Cerebellar nuclear complex (tissue), 1 donor: Measurements from ENCODE around the gene ROBO2.

Experiments used
- DNase-seq, 2 experiments: peaks; one replicate each; lab custom pipeline; 2025; lab: John Stamatoyannopoulos, UW

Gene ROBO2

DNA sequence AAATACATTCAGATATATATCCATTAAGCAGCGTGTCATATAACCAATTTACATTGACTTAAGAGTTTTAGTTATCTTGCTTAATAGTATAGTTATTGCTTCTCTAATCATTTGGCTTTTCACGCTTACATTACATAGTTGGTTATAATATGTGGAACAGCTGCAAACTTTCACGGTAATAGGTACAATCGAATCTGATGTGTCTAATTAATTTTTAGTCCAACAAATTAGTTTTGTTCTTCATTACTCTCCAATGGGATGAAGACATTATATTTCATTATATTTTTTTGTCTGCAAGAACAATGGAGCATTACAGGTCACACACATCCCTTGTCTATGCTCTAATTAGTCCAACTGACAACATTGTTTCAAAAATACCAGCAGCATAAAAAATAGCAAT lies 546.3 kb downstream of the ROBO2 start:
- no peak for DNase-seq

DNA sequence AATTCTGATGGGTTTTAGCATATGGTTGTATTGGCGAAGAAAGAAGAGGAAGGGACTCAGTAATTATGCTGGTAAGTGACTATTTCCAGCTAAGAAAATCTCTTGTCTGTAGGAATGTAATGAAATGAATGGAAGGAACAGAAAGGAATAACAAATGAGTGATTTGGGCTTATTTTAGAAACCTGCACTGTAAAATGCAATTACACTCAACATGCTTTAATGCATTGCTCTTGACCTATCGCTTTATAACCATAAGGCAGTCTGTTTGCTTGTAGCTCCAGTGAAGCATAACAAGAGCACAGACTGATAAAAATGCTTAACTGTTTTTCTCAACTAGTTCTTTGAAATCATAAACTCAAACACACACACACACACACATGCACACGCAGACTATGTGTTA lies 549.0 kb downstream of the ROBO2 start:
- no peak for DNase-seq

DNA sequence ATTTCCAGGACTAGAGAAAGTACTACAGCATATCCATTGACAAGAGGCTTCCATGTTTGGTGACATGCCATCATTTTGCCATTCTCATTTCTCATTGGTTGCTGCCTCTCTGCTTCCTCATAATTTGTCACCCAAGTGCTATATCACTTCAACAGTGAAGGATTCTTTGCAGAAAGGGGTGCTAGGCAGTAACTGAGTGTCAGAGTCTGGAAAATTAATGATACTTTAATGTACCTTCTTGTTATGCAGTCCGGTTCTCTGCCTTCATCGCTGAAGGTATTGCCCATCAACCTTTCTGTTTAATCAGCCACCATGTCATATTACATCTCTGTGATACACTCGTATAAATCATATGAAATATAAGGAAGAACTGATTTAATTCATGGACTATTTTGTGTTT lies 550.3 kb downstream of the ROBO2 start:
- no peak for DNase-seq

DNA sequence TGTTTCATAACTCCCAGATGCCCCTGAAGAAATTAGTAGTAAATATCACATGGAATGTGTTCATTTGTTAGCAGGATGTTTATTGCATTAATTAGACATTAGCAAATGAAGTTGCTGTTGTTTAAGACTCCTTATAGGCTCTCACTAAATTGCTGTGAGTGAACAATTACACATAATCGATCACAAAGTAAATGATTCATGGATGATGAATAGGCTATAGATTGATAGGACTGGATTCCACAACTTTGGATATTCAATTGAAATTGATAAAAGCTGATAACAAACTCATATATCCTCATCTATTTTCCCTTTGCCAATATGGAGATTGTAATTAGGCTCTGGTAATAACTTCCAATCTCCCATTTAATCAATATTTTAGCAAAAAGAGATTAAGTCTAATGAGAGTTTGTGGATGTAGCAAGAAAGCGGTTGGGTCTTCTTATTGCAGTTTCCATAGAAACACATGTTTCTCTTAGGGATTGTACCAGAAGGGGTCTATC lies 555.5 kb downstream of the ROBO2 start:
- no peak for DNase-seq

DNA sequence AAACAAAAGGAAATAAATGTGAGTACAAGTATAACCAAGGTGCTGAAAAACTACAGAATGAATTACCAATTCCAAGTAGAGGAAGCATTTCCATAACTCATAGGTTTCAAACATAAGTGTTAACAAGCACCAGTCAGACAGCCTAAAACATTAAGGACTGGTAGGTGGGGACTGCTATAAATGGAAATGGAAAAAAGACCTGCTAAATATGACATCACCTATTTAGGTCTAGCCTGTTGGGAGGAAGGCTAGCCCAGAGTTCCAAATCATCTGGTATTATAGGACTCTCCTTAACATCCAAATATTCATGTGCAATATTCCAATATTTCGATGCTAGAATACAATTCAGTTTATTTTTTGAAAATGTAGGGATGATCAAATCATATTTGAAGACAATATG lies 560.0 kb downstream of the ROBO2 start:
- DNase-seq, result no peak

DNA sequence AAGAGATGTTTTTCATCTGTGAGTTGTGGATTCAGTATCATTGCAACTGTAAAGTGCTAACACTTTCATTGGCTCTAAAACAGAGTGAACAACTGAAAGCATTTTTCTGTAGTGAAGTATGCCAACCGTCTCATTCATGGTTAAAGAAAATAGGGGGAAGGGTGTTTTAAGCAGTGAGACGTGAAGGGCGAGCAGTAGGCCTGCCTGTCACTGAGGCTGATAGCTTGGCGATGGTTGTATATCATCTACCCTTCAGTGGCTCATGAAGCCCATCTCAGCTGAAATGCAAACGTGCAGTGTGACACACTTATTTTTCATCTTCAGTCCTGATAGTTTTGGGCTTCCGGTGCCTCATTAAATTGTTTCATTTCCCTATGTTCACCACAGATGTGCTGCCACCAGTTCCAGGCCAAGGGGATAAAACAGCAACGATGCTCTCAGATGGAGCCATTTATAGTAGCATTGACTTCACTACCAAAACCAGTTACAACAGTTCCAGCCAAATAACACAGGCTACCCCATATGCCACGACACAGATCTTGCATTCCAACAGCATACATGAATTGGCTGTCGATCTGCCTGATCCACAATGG lies 562.0 kb downstream of the ROBO2 start:
- DNase-seq, result no peak

DNA sequence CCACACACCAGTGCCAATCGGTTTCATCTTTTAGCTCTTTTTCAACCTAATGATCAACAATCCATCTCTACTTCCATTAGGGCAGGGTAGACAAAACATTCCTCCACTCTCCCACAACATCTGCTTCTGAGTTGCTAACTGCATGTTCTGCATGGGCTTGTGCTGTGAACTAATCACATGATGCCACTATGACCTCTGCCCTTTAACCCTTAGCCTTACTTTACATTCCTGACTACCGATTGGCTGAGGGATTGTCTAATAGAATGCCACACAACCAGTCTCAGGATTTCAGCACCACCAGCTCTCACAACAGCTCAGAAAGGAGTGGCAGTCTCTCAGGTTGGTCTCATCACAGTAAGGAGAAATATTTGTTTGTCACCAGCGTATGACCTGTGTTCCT lies 562.8 kb downstream of the ROBO2 start:
- no peak for DNase-seq

DNA sequence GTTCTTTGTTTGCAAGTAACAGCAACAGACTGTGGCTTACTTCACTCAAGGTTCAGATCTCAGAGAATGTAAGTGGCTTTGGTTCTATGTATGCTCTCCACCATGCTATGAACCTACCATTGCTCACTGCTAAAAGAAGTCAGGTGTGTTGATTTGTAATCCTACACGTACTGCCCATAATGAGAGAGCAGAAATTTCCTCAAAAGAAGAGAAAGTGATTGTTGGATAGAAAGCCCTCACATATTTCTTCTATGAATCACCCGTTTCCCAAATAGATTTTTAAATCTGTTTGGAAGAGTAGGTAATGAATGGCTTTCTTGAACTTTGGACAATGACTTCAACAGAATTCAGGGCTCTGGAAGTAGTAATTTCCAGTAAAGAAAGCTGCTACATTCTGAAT lies 565.4 kb downstream of the ROBO2 start:
- DNase-seq, result no peak

DNA sequence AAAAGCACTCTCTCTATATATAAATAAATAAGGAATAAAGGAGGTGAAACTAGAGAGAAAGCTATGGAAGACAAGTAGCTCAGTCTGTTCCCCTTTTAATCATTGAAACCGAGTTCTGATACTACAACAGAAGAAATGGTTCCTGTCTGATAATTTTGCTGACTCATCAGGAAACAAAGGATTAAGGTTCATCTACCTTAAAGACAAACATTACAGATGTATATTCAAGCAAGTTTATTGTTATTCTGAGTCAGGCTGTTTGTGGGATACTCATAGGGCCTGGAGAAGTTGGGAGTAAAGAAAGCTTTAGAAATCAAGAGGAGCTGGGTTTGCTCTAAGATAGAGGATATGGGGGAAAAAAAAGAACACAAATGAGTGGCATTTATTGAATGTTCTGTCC lies 566.0 kb downstream of the ROBO2 start:
- DNase-seq, result no peak

DNA sequence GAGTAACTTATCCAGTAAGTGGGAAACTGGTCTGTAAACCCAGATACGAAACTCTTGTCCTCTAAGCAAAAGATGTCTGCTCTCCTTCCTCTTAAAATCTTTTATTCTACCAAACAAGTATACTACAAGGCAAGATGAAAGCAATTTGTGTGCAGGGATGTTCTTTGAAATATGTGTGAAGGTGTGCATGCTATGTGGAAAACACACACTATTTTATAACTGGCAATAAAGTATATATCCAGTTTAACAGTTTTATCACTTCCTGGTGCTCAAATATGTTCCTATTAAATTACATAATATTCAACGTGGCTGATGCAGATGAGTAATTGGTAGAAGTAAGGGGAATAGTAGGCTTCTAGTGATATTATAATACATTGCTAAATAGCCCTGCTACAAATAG lies 566.5 kb downstream of the ROBO2 start:
- DNase-seq, result no peak

DNA sequence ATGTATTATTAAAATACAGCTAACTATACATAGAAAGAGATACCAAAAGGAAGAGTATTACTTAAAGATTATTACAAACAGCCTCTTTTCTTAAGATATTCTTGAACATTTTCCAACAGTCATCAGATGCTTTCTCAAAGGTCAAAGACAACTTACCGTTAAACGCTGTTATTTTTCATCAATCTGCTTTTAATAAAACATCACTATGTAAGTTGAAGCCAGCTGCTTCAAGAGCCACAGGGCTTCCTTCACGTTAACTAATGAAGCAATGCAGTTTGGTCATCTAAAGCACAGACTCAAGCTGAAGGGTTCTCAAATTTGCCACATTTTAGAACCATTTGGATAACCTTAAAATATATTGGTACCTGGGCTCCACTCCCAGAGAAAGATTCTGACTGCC lies 578.8 kb downstream of the ROBO2 start:
- no peak for DNase-seq

DNA sequence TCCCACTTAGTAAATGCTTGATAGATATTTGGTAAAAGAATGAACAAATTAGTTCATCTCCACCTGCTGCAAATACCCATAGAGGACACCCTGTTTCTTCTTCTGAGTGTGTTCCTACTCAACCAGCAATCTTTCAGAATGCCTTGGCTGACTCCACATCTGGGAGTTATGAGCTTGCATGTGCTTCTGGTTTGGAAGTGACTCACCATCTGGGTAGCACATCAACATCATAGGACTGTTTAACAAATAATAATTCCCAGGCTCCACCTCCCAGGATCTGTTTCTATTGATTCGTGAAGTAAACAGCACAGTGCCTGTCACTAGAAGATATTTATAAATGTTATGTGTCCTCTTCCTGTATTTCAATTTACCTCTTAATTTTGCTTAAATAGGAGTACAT lies 580.1 kb downstream of the ROBO2 start:
- DNase-seq, result no peak

DNA sequence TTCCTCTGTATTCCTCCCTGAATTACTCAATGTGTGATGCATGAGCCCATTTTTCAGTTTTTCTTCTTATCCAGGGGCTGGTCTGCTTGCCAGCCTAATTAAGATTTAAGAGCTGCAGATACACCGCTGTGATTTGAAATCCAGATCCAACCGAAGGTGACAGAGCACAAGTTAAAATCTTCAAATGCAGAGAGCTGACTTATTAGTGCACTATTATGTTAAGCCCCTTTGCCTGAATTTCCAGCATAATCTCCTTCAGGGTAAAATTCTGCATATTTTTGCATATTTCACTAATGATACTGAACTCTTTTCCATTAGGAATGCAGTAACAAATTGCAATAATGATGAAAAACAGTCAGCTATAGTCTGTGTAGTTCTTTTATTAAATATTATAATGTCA lies 583.6 kb downstream of the ROBO2 start:
- DNase-seq, result no peak

DNA sequence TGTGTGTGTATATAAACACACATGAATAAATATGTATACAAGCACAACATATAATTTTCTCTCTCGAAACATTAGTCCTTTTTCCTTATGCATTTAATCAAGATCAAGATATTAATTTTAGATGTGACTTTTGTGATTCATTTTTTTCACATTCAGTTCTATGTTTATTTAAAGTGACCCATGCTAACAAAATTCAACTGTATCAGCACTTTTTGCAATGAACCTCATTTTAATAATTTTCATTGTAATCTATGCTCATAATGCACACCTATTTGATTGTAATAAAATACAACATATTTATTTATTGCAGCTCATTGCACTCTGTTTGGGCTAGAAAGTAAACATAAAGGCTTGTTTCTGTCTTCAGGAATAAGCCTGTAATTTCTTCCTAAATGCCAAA lies 586.3 kb downstream of the ROBO2 start:
- no peak for DNase-seq

DNA sequence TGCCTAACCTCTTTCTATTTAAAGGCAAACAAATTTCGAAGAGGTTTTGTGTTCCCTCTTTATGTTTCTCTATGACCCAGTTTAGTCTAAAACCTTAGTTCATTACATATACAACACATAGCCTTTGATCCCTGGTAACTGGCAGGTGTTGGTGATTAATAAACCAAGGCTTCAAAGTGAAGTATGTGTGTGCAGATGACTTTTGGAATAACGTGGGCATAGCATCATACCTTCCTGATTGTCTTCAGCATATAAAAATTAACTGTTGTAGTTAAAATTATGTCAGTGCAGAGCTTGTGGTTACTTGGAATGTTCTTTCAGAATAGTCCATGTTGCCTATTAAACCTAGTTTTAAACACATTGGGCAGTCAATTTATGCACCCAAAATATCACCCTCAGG lies 608.3 kb downstream of the ROBO2 start:
- DNase-seq, result no peak

DNA sequence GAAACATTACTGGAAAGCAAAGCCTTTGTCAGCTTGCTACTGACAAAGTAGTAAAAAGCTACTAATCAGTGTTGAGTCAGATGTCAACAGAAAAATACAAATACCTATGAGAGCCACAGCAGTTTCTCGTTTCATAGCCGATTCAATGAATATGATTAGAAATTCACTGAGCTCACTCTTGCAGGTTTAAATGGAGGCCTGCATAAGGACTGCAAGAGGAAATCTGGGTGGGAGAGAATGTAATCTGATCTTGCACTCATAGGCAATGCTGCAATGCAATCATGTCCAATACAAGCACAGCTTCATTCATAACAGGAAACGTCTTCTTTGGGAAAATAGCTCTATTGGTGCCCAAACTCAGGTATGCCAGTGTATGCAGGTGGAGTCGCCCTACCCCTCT lies 608.8 kb downstream of the ROBO2 start:
- DNase-seq, result no peak

DNA sequence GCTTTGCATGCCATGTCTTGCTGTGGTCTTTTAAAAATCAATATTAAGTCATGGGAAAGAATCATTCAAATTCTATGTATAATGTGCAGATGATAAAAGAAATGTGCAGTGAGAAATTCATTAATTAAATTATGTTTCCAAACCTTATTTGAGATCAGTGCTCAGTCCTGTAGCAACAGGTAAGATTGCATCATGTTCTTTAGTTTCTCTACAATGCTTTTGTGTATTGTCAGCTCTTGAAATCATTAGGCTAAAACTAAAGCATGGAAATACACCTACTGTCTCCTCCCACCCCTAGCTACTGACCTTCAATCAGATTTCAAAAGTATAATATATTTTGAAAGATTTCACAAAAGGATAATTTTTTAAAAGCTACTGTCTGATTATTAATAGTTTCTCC lies 612.7 kb downstream of the ROBO2 start:
- DNase-seq, result no peak

DNA sequence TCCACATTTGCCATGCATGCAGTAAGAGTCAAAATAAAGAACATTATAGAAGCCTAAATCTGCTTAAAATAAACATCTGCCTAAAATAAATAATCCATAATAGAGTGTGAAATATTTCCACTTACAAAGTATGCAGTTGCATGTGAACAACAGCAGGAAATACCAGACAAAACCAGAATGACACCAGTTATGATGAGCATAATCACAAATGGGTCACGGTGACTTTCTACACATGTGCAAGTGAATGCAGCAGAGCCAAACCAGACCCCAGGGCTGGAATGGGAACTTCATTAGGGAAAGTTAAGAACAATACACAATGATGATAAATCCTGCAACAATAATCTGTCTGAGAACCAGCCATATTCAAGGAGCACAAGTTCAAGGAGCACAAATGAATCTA lies 615.5 kb downstream of the ROBO2 start:
- no peak for DNase-seq

DNA sequence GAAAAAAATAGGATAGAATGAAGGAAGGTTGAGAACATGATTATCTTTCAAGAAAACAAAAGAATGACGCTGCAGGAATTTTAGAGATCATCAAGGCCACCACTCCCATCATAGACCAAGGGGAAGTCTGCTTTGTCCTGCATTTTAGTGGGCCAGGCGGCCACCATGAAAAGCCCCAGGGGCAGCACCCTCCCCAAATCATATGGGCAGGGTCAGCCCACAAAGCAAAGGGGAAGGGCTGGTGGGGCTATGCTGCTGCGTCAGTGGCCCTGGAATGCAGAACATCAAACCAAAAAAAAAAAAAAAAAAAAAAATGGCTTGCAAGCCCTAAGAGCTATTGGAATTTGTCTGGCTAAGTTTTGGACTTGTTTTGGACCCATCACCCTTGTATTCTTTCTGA lies 620.8 kb downstream of the ROBO2 start:
- no peak for DNase-seq

DNA sequence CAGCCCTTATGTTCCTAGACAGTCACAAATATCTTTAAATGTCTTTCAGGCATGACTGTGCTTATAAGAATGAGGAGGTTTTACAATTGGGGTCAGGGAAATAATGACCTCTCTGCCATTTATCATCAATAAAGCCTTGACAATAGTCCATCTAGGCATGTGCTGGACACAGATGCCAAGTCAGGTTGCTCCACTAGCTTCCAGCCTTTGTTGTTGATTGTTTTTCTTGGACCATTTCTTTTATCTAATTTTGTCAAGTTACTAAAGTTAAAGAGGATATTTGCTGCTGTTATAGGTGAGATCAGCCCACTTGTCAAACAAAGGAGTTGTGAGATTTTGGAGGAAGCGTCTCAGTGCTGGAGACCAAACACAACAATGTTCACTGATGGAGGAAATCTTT lies 628.0 kb downstream of the ROBO2 start:
- DNase-seq, result no peak

DNA sequence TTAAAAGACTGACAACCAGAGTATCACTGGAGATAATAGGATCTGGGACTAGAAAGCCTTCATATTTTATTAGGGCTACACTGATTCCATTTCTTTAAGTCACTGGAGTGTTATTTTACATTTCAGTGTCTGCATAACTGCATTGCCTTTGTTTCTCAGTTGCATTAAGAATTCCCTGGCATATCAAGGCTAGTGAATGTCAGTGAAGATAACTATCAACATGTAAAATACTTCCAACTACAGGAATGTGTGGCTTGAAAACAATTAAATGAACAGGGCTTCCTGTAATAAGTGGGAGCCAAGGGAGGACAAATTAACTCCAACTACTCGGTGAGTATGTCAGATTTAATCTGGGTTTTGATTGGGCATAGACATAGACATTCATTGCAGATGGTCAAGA lies 628.5 kb downstream of the ROBO2 start:
- DNase-seq, result no peak

DNA sequence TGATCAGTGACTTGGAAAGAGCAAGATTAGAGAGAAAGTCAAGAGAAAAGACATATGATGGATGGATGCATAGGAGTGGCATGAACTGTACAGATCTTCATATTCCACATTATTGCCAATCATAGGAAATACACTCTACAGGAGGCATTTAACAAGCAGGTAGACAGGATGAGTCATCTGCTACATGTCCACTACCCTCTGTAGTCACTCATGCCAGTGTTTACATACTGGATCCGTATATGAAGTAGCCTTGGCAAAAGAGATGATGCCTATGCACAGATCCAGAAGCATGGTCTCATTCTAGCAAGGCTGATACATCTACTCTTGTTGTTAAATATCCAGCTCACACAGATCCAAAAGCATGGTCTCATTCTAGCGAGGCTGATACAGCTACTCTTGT lies 632.1 kb downstream of the ROBO2 start:
- DNase-seq, result no peak

DNA sequence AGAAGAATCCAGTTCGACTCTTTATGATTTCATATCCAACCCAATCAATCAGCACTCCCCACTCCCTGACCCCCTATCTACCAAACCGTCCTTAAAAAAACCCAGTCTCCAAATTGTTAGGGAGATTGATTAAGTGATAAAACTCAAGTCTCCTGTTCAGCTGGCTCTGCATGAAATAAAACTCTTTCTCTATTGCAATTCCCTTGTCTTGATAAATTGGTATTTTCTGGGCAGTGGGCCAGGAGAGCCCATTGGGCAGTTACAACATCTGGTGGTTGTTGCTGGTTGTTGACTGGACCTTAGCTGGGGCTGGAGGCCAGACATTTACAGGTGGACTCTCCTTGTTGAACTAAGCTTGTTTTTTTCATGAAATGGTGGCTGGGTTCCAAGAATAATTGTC lies 642.3 kb downstream of the ROBO2 start:
- DNase-seq, result no peak

DNA sequence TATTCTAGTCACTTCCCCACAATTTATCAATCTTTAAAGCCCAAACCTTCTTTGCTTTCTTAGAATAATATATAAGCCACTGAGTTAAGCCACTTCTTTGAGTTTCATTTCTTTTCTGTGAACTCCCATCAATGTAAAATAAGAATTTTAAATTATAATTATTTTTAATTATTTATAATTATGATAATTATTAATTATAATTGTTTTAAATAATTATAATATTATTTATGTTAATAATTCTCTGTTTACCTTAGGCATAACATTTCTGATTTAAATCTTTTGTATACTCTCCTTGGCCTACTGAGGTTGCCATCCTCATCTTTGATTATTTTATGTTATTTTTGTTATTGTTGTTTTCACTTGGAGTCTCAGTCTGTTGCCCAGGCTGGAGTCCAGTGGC lies 644.2 kb downstream of the ROBO2 start:
- no peak for DNase-seq

DNA sequence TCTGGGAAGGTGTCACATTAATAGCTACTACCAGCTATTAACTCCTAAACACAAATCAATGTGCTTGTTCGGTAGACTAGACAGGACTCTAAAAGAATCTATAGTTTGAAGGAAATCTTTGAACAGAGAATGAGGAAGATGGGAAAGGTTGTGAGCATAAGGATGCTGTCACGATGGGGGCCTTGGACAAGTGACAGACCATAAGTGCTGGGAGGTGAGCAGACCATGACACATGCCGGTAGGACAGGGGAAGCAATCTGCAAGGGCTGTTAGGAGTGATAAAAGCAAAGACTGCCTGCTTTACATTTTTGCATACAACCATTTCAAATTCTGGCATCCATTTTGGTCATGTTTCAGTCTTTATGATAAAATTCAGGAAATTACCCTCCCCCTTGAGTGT lies 645.8 kb downstream of the ROBO2 start:
- DNase-seq, result no peak
